ENCODE measurements around the gene PRDM12. TPM values are rescaled to one million over a fixed set of nuclear protein-coding genes. Genes with fewer than 3 reads are reported as not detected.

Gene PRDM12
- total RNA-seq, 2 donors from 2014 or later, result not detected

DNA sequence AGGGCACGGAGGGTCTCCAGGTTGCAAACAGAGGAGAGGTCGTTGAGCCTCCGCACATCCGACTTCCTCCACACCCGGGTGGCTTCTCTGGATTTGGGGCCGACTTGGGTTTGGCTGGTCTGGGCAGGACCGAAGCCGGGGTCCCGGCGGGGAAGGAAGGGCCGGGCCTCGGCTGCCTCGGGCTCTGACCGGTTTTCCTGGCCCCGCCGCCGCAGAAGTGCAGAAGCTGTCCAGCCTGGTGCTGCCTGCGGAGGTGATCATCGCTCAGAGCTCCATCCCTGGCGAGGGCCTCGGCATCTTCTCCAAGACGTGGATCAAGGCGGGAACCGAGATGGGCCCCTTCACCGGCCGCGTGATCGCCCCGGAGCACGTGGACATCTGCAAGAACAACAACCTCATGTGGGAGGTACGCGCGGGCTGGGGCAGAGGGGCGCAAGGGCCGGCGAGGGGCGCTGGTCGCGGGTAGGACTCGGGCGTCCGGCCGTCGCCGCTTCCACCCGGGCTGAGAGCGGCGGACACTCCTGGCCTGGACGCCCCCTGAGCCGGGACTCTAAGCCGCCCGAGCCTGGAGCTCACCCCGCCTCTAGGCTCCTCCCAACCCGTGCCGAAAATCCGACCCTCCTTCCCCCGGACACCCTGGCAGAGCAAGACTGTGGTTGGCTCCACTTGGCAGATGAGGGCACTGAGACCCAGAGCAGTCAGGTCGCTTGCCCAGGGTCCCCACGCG, 2.2 kb downstream of the PRDM12 start:
- Histone ChIP-seq H3K4me3 (no peak overlapping the region), H3K36me3 (no peaks in the 10 kb centered on the region), H3K9me3 (no peaks in the 10 kb centered on the region), H3K27ac (no peak overlapping the region), H3K4me1 (replicated peaks) (no peaks in the 10 kb centered on the region), H3K27me3 (replicated peaks; ENCODE audit: insufficient read depth) (peaks cover 48% of the 10 kb centered on the region)
- no peak for DNase-seq (ENCODE audit: low spot score)
- intact Hi-C loops (cut with DNase I), result loop anchor here (10.0 kb wide), 1 partner anchor 72 kb away; no protein-coding TSS in a partner anchor
- TF ChIP-seq POLR2AphosphoS5 (IDR thresholded peaks at IDR 0.05) (no peak), POLR2A (IDR thresholded peaks at IDR 0.05) (no peak)
- TF ChIP-seq, protein P1, sequence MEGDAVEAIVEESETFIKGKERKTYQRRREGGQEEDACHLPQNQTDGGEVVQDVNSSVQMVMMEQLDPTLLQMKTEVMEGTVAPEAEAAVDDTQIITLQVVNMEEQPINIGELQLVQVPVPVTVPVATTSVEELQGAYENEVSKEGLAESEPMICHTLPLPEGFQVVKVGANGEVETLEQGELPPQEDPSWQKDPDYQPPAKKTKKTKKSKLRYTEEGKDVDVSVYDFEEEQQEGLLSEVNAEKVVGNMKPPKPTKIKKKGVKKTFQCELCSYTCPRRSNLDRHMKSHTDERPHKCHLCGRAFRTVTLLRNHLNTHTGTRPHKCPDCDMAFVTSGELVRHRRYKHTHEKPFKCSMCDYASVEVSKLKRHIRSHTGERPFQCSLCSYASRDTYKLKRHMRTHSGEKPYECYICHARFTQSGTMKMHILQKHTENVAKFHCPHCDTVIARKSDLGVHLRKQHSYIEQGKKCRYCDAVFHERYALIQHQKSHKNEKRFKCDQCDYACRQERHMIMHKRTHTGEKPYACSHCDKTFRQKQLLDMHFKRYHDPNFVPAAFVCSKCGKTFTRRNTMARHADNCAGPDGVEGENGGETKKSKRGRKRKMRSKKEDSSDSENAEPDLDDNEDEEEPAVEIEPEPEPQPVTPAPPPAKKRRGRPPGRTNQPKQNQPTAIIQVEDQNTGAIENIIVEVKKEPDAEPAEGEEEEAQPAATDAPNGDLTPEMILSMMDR (IDR thresholded peaks at IDR 0.05), result no peak
- 13% methylated on average over 48 of the region's 60 CpGs for WGBS

DNA sequence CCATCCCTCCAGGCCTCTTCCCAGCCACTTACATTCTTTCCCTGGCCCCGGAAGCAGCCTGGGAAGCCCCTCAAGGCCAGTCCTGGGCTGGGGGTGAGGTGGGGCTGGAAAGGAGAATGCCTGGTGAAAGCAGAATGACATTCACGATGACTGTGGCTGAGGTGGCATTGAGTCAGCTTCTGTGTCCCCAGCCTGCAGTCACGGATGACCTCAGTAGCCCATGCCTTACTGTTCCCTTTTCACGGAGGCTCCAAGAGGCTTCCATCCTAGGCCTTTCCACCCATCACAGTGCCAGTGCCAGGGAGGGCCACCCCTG, 2.7 kb downstream of the PRDM12 start:
- intact Hi-C loops (cut with DNase I), result loop anchor here (10.0 kb wide), 1 partner anchor 72 kb away; no protein-coding TSS in a partner anchor
- Histone ChIP-seq H3K27ac (no peak overlapping the region), H3K4me3 (no peak overlapping the region), H3K27me3 (replicated peaks; ENCODE audit: insufficient read depth) (peaks cover 44% of the 10 kb centered on the region), H3K4me1 (replicated peaks) (no peaks in the 10 kb centered on the region), H3K36me3 (no peaks in the 10 kb centered on the region), H3K9me3 (no peaks in the 10 kb centered on the region)
- TF ChIP-seq, protein P1 (IDR thresholded peaks at IDR 0.05), result no peak
- no peak for TF ChIP-seq POLR2A (IDR thresholded peaks at IDR 0.05)
- no peak for TF ChIP-seq POLR2AphosphoS5 (IDR thresholded peaks at IDR 0.05)
- DNase-seq (ENCODE audit: low spot score), result no peak
- 84% methylated on average over 4 of the region's 4 CpGs for WGBS

DNA sequence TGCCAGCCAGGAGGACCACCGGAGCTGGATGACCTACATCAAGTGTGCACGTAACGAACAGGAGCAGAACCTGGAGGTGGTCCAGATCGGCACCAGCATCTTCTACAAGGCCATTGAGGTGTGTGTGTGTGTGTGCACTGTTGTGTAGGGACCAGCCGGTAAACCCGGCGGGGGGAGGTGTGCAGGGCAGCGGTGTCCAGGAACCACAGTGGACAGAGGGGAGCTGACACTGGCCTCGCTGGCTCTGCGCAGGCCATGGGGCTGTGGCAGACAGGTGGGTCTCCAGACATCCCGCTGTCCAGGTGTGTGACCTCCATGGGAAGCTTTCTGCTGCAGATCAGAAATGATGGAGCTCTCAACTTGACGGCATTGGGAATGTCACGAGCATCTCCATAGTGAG, 3.8 kb downstream of the PRDM12 start:
- intact Hi-C loops (cut with DNase I), result loop anchor here (10.0 kb wide), 1 partner anchor 73 kb away; no protein-coding TSS in a partner anchor
- Histone ChIP-seq H3K27ac (no peak overlapping the region), H3K4me1 (replicated peaks) (no peaks in the 10 kb centered on the region), H3K9me3 (no peaks in the 10 kb centered on the region), H3K27me3 (replicated peaks; ENCODE audit: insufficient read depth) (peaks cover 34% of the 10 kb centered on the region), H3K4me3 (no peak overlapping the region), H3K36me3 (no peaks in the 10 kb centered on the region)
- TF ChIP-seq, protein P1 (IDR thresholded peaks at IDR 0.05), result no peak
- 94% methylated on average over 10 of the region's 13 CpGs for WGBS
- no peak for DNase-seq (ENCODE audit: low spot score)

DNA sequence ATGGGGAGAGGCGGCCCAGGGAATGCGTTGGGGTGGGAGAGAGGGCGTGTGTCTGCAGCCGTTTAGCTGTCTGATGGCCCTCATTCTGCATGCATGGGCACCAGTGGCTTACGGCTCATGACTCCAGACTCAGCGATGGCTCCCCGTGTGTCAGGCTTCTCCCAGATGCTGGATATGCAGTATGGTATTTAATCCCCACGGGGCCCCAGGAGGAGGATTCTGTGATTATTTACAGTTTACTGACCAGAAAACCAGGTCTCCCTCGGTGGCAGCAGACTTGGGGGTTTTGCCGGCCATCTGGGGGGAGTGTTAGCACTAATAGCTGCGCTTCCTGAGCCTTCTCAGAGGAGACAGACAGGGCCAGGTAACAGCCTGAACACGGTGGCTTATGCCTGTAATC, 4.3 kb downstream of the PRDM12 start:
- WGBS, result 64% methylated on average over 12 of the region's 12 CpGs
- Histone ChIP-seq H3K9me3 (no peaks in the 10 kb centered on the region), H3K4me3 (no peak overlapping the region), H3K4me1 (replicated peaks) (no peaks in the 10 kb centered on the region), H3K27ac (no peak overlapping the region), H3K27me3 (replicated peaks; ENCODE audit: insufficient read depth) (peaks cover 34% of the 10 kb centered on the region), H3K36me3 (no peaks in the 10 kb centered on the region)
- DNase-seq (ENCODE audit: low spot score), result no peak
- TF ChIP-seq POLR2A (IDR thresholded peaks at IDR 0.05), result no peak
- TF ChIP-seq, protein P1 (IDR thresholded peaks at IDR 0.05), result no peak
- TF ChIP-seq POLR2AphosphoS5 (IDR thresholded peaks at IDR 0.05), result no peak
- intact Hi-C loops (cut with DNase I), result loop anchor here (10.0 kb wide), 1 partner anchor 74 kb away; no protein-coding TSS in a partner anchor

DNA sequence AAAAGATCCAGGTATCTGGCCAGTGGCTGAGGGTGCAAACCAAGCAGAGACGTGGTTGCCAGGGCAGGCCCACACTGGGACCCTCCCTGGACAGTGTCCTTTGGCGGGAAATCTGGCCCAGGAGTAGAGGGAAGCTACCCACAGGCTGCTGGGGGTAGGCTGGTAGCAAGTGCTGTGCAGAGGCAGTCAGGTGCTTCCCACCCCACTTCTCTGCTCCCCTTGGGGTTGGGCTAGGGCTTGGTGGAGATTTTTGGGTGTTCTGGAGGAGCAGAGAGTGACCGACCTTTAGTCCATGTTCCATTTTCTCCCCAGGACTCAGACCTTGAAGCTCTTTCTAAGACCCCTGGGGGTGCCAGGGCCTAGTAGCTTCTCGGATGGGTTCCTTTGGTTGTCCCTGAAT, 5.6 kb downstream of the PRDM12 start:
- Histone ChIP-seq H3K4me3 (no peak overlapping the region), H3K36me3 (no peaks in the 10 kb centered on the region), H3K27me3 (replicated peaks; ENCODE audit: insufficient read depth) (peaks cover 22% of the 10 kb centered on the region), H3K27ac (no peak overlapping the region), H3K9me3 (no peaks in the 10 kb centered on the region), H3K4me1 (replicated peaks) (no peaks in the 10 kb centered on the region)
- 87% methylated on average over 4 of the region's 4 CpGs for WGBS
- intact Hi-C loops (cut with DNase I), result loop anchor here (10.0 kb wide), 1 partner anchor 75 kb away; no protein-coding TSS in a partner anchor
- TF ChIP-seq POLR2A (IDR thresholded peaks at IDR 0.05), result no peak
- TF ChIP-seq, protein P1 (IDR thresholded peaks at IDR 0.05), result no peak
- no peak for TF ChIP-seq POLR2AphosphoS5 (IDR thresholded peaks at IDR 0.05)
- no peak for DNase-seq (ENCODE audit: low spot score)
